ENCODE measurements around the gene PRAMEF26. TPM values are rescaled to one million over a fixed set of nuclear protein-coding genes. Genes with fewer than 3 reads are reported as not detected.
"Not testable (repeated sequence)": the region's sequence is repeated elsewhere in the genome, so short reads cannot be mapped to it uniquely, and the experiment has no call there.

The PRAMEF26 gene
- not detected for polyA plus RNA-seq (ENCODE audit: insufficient read length)

DNA sequence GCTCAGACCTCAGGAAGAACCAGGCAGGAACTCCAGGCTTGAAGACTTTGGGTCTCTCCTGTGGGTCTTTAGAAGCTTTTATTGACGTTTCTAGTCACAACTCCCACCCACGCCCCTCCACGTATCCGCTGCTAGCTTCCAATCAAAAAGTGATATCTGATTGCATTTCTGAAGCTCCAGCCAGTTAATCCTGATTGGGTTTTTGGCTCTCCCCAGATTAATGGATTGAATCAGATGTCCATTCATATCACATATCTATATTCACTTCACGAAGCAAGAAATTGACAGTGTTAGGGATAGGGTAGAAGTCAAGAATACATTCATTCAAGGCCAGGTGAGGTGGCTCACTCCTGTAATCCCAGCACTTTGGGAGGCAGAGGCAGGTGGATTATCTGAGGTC is at the start of gene PRAMEF26:
Gene PRAMEF26 (minus strand): TSS at position 101 of the 400 bp plus-strand sequence. CDS start 2,914 bp downstream, outside the sequence.
- not testable (repeated sequence) for DNase-seq

DNA sequence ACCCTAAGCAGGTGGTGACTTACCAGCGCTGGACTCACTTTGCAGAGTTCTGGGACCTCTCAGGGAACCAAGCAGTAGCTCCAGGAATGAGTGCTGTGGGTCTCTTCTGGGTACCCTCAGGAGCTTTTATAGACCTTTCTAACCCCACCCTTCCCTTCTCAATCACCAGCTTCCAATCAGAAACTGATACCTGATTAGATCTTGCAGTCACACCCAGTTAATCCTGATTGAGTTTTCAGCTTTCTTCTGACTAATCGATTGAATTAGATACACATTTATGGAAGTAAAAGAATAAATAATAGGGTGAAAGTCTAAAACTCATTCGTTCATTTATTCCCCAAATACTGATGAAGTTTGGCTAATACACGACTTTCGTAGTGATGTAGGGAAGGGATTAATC is 45.5 kb upstream of the PRAMEF26 start, which contains the start of gene PRAMEF13:
Gene PRAMEF13 (minus strand): TSS at position 101 of the 400 bp plus-strand sequence. CDS start 1,820 bp downstream, outside the sequence.
- not testable (repeated sequence) for DNase-seq

- not testable (repeated sequence) for DNase-seq
Observed at GRCh38 chr1:13171548-13171947, 15.7 kb upstream of the PRAMEF26 start, which contains the start of gene PRAMEF9. Gene PRAMEF9 (plus strand): TSS chr1:13171848. CDS start chr1:13175281, 3,433 bp downstream.

DNA sequence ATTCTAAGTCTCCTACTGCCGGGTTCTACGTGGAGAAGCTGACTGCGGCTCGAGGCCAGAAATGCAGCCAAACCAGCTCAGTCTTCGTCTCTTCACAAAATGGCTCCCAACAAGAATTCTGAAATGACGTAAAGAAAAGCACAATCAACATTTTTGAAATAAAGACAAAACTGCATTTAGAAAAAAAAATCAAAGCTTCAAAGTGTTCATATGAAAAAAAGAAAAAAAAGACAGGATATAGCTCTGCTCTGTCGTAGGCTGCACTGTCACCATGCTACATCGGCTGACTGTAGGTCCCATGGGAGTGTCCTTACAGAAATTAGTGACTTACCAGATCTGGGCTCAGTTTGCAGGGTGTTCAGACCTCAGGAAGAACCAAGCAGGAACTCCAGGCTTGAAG is 9.7 kb upstream of the PRAMEF26 start, which contains the start of gene HNRNPCL4:
Gene HNRNPCL4 (minus strand): TSS at position 101 of the 400 bp plus-strand sequence. CDS start 164 bp downstream, outside the sequence.
- DNase-seq = not testable (repeated sequence)

- DNase-seq = not testable (repeated sequence)
Observed at GRCh38 chr1:13116754-13117153, 39.1 kb downstream of the PRAMEF26 start, which contains the start of gene HNRNPCL2. Gene HNRNPCL2 (minus strand): TSS chr1:13116854. CDS start chr1:13116400, 454 bp downstream.

Other genes with a start within 250 kb of the PRAMEF26 start
- gene PRAMEF7, start 239.4 kb downstream of the PRAMEF26 start, polyA plus RNA-seq (ENCODE audit: insufficient read length) = not detected
- gene PRAMEF6, start 208.4 kb downstream of the PRAMEF26 start, polyA plus RNA-seq (ENCODE audit: insufficient read length) = not detected
- gene PRAMEF27, start 99.4 kb downstream of the PRAMEF26 start, polyA plus RNA-seq (ENCODE audit: insufficient read length) = not detected
- gene HNRNPCL3, start 95.2 kb downstream of the PRAMEF26 start, polyA plus RNA-seq (ENCODE audit: insufficient read length) = not detected
- not detected for gene PRAMEF25, start 85.2 kb downstream of the PRAMEF26 start, polyA plus RNA-seq (ENCODE audit: insufficient read length)
- 0.18 TPM for gene HNRNPCL2, start 39.2 kb downstream of the PRAMEF26 start, polyA plus RNA-seq (ENCODE audit: insufficient read length)
- gene HNRNPCL4, start 9.6 kb upstream of the PRAMEF26 start, polyA plus RNA-seq (ENCODE audit: insufficient read length) = not detected
- not detected for gene PRAMEF9, start 15.8 kb upstream of the PRAMEF26 start, polyA plus RNA-seq (ENCODE audit: insufficient read length)
- not detected for gene PRAMEF13, start 45.4 kb upstream of the PRAMEF26 start, polyA plus RNA-seq (ENCODE audit: insufficient read length)
- not detected for gene PRAMEF18, start 70.1 kb upstream of the PRAMEF26 start, polyA plus RNA-seq (ENCODE audit: insufficient read length)
- gene PRAMEF5, start 98.2 kb upstream of the PRAMEF26 start, polyA plus RNA-seq (ENCODE audit: insufficient read length) = not detected
- not detected for gene PRAMEF8, start 129.1 kb upstream of the PRAMEF26 start, polyA plus RNA-seq (ENCODE audit: insufficient read length)
- gene PRAMEF33, start 147.5 kb upstream of the PRAMEF26 start, polyA plus RNA-seq (ENCODE audit: insufficient read length) = not detected
- not detected for gene PRAMEF15, start 159.6 kb upstream of the PRAMEF26 start, polyA plus RNA-seq (ENCODE audit: insufficient read length)
- gene PRAMEF14, start 191.1 kb upstream of the PRAMEF26 start, polyA plus RNA-seq (ENCODE audit: insufficient read length) = not detected
- gene PRAMEF19, start 215.9 kb upstream of the PRAMEF26 start, polyA plus RNA-seq (ENCODE audit: insufficient read length) = not detected
- not detected for gene PRAMEF17, start 233.6 kb upstream of the PRAMEF26 start, polyA plus RNA-seq (ENCODE audit: insufficient read length)